GM12801 (cell line): ENCODE results near the gene CDK5RAP2.

ENCODE experiments used
- TF ChIP-seq, protein P1 (sequence below): IDR thresholded peaks from one replicate; pipeline ENCODE4 v1.5.1; 2011; ENCODE audit warnings: control low read depth; ENCODE audit not compliant: insufficient read length; ENCODE audit errors: extremely low read depth

The CDK5RAP2 gene

GRCh38 chr9:120579139-120580050 is 572 bp downstream of the CDK5RAP2 start:
- TF ChIP-seq, protein P1, sequence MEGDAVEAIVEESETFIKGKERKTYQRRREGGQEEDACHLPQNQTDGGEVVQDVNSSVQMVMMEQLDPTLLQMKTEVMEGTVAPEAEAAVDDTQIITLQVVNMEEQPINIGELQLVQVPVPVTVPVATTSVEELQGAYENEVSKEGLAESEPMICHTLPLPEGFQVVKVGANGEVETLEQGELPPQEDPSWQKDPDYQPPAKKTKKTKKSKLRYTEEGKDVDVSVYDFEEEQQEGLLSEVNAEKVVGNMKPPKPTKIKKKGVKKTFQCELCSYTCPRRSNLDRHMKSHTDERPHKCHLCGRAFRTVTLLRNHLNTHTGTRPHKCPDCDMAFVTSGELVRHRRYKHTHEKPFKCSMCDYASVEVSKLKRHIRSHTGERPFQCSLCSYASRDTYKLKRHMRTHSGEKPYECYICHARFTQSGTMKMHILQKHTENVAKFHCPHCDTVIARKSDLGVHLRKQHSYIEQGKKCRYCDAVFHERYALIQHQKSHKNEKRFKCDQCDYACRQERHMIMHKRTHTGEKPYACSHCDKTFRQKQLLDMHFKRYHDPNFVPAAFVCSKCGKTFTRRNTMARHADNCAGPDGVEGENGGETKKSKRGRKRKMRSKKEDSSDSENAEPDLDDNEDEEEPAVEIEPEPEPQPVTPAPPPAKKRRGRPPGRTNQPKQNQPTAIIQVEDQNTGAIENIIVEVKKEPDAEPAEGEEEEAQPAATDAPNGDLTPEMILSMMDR: no peak

DNA sequence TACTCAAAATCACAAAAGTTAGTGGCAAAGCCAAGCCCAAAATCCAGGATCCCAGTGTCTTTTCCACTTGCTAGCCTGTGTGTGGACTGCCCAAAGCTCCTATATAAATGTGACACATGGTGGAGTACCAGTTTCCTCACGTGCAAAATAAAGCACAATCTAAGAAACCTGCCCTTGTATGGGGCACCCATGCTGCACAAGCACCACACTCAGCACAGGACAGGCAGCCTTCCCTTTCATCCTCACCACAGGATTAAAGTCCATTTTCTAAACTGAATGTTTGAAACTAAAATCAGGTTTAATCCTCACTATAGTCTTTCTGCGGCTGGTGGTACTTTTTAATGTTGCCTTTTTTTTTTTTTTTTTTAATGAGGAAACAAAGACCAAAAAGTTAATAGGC is 5.5 kb downstream of the CDK5RAP2 start:
- TF ChIP-seq, protein P1: no peak

GRCh38 chr9:120572472-120572871 is 7.5 kb downstream of the CDK5RAP2 start:
- TF ChIP-seq, protein P1: no peak

- TF ChIP-seq, protein P1: no peak
Measured at GRCh38 chr9:120571443-120572257, 8.3 kb downstream of the CDK5RAP2 start.

GRCh38 chr9:120570296-120570695 is 9.7 kb downstream of the CDK5RAP2 start:
- TF ChIP-seq, protein P1: no peak

DNA sequence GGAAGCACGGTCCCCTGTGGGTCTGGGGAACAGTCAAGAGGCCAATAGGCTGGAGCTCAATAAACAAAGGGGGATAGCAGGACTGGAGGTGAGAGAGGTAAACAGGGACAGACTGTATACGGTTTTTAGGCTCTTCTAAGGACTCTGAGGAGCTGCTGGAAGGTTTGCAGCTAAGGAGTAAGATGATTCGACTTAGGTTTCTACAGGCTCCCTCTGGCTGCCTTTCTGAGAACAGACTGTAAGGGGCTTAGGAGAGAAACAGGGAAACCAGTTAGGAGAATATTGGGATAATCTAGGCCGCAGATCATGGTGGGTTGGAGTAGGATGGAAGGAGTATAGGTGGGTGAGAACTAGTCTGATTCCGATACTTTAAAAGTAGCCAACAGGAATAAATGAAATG is 10.4 kb downstream of the CDK5RAP2 start:
- TF ChIP-seq, protein P1: no peak

DNA sequence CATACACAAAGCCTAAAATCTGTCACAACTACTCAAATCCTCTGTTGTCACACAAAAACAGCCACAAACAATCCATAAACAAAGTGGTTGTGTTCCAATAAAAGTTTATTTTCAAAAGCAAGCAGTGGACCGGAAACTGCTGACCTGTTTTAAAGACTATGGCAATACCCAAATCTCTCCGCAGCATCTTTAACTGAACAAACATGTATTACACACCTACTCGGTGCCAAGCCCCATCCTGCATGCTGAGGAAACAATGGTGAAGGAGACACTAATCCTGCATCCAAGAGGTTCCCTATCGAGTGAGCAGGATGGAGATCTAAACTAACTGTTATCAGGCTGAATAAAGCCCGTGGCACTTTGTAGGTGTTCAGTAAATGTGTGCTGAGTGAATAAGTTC is 11.2 kb downstream of the CDK5RAP2 start:
- TF ChIP-seq, protein P1: no peak
